ENCODE data around the gene LRRC27.

Gene LRRC27

GRCh38 chr10:132410056-132410778 is 78.2 kb downstream of the LRRC27 start:
- H3K79me2 ChIP-seq (ENCODE audit: insufficient read depth, low read length), result no peaks in the 10 kb centered on the region
- no peak overlapping the region for H3K9ac ChIP-seq (ENCODE audit: low read length)
- H3K4me3 ChIP-seq (ENCODE audit: low read depth, low read length, poor library complexity, severe bottlenecking), result no peak overlapping the region
- H3K9me2 ChIP-seq (ENCODE audit: low read depth, low read length), result no peaks in the 10 kb centered on the region
- no peaks in the 10 kb centered on the region for H3K36me3 ChIP-seq (ENCODE audit: insufficient read depth, low read length)
- H4K20me1 ChIP-seq (ENCODE audit: insufficient read depth, low read length), result no peaks in the 10 kb centered on the region
- TF ChIP-seq EZH2 (IDR thresholded peaks at IDR 0.05; ENCODE audit: borderline replicate concordance, low read length) (no peak), CTCF (IDR thresholded peaks at IDR 0.05; ENCODE audit: low read length) (no peak)
- H3K4me2 ChIP-seq (ENCODE audit: low read length), result no peak overlapping the region
- H3K27me3 ChIP-seq (ENCODE audit: insufficient read depth, low read length), result no peaks in the 10 kb centered on the region
- no peaks in the 10 kb centered on the region for H3K4me1 ChIP-seq (ENCODE audit: insufficient read depth, low read length, severe bottlenecking)
- H3K27ac ChIP-seq (ENCODE audit: low read depth, low read length, poor library complexity, severe bottlenecking), result no peak overlapping the region
- H3F3A ChIP-seq (ENCODE audit: insufficient read depth, low read length), result no peaks in the 10 kb centered on the region
- H3K9me3 ChIP-seq (ENCODE audit: low read length), result no peaks in the 10 kb centered on the region
- H2AFZ ChIP-seq (ENCODE audit: low read length), result no peak overlapping the region

- Histone ChIP-seq H3K4me2 (ENCODE audit: low read length) (no peak overlapping the region), H3K27ac (ENCODE audit: low read depth, low read length, poor library complexity, severe bottlenecking) (no peak overlapping the region)
- no peak for TF ChIP-seq CTCF (IDR thresholded peaks at IDR 0.05; ENCODE audit: low read length)
- no peak for TF ChIP-seq EZH2 (IDR thresholded peaks at IDR 0.05; ENCODE audit: borderline replicate concordance, low read length)
These were observed 79.0 kb downstream of the LRRC27 start for GRCh38 chr10:132410779-132411532.

GRCh38 chr10:132411561-132412253 is 79.7 kb downstream of the LRRC27 start:
- H3K4me2 ChIP-seq (ENCODE audit: low read length), result no peak overlapping the region
- H4K20me1 ChIP-seq (ENCODE audit: insufficient read depth, low read length), result no peaks in the 10 kb centered on the region
- no peak overlapping the region for H3K9ac ChIP-seq (ENCODE audit: low read length)
- H3K79me2 ChIP-seq (ENCODE audit: insufficient read depth, low read length), result no peaks in the 10 kb centered on the region
- H3K4me1 ChIP-seq (ENCODE audit: insufficient read depth, low read length, severe bottlenecking), result no peaks in the 10 kb centered on the region
- no peak for TF ChIP-seq CTCF (IDR thresholded peaks at IDR 0.05; ENCODE audit: low read length)
- no peaks in the 10 kb centered on the region for H3K9me2 ChIP-seq (ENCODE audit: low read depth, low read length)
- no peak overlapping the region for H3K27ac ChIP-seq (ENCODE audit: low read depth, low read length, poor library complexity, severe bottlenecking)
- no peak overlapping the region for H2AFZ ChIP-seq (ENCODE audit: low read length)
- no peak overlapping the region for H3K4me3 ChIP-seq (ENCODE audit: low read depth, low read length, poor library complexity, severe bottlenecking)
- H3K27me3 ChIP-seq (ENCODE audit: insufficient read depth, low read length), result no peaks in the 10 kb centered on the region
- H3F3A ChIP-seq (ENCODE audit: insufficient read depth, low read length), result no peaks in the 10 kb centered on the region
- no peaks in the 10 kb centered on the region for H3K36me3 ChIP-seq (ENCODE audit: insufficient read depth, low read length)
- H3K9me3 ChIP-seq (ENCODE audit: low read length), result no peaks in the 10 kb centered on the region

More at GRCh38 chr10:132410779-132411532, 79.0 kb downstream of the LRRC27 start:
- H3K79me2 ChIP-seq (ENCODE audit: insufficient read depth, low read length), result no peaks in the 10 kb centered on the region
- H2AFZ ChIP-seq (ENCODE audit: low read length), result no peak overlapping the region
- no peaks in the 10 kb centered on the region for H3K27me3 ChIP-seq (ENCODE audit: insufficient read depth, low read length)
- no peaks in the 10 kb centered on the region for H3K4me1 ChIP-seq (ENCODE audit: insufficient read depth, low read length, severe bottlenecking)
- no peak overlapping the region for H3K9ac ChIP-seq (ENCODE audit: low read length)
- H3K9me2 ChIP-seq (ENCODE audit: low read depth, low read length), result no peaks in the 10 kb centered on the region
- H3F3A ChIP-seq (ENCODE audit: insufficient read depth, low read length), result no peaks in the 10 kb centered on the region
- H4K20me1 ChIP-seq (ENCODE audit: insufficient read depth, low read length), result no peaks in the 10 kb centered on the region
- no peaks in the 10 kb centered on the region for H3K36me3 ChIP-seq (ENCODE audit: insufficient read depth, low read length)
- no peaks in the 10 kb centered on the region for H3K9me3 ChIP-seq (ENCODE audit: low read length)
- no peak overlapping the region for H3K4me3 ChIP-seq (ENCODE audit: low read depth, low read length, poor library complexity, severe bottlenecking)

All from OCI-LY1 (cell line).